Adipocyte (in vitro differentiated cells): ENCODE results near the gene ME3.
A peak's percentile ranks its signal among the peaks of the same experiment; 100 is the strongest.

Experiments used
- DNase-seq: peaks from one replicate; pipeline ENCODE4 v3.0.0-alpha.2; 2015; ENCODE audit warnings: low read depth
- H3K27me3 ChIP-seq: replicated peaks from 2 replicates; pipeline ENCODE4 v1.7.0; 2013; ENCODE audit warnings: mild to moderate bottlenecking, low read length, moderate library complexity; ENCODE audit not compliant: control insufficient read depth, insufficient read depth
- H3K36me3 ChIP-seq: 2 replicates; pipeline ENCODE4 v1.7.0; 2013; ENCODE audit warnings: low read length, mild to moderate bottlenecking, moderate library complexity; ENCODE audit not compliant: control insufficient read depth, insufficient read depth, severe bottlenecking
- H3K4me1 ChIP-seq: 2 replicates; pipeline ENCODE4 v1.7.0; 2013; ENCODE audit warnings: mild to moderate bottlenecking, low read length, moderate library complexity; ENCODE audit not compliant: control insufficient read depth, insufficient read depth
- H3K4me3 ChIP-seq: 2 replicates; pipeline ENCODE4 v1.7.0; 2013; ENCODE audit warnings: mild to moderate bottlenecking, low read length, moderate library complexity
- H3K9ac ChIP-seq: 2 replicates; pipeline ENCODE4 v1.7.0; 2013; ENCODE audit warnings: mild to moderate bottlenecking, low read length, moderate library complexity
- H3K9me3 ChIP-seq: 2 replicates; pipeline ENCODE4 v1.7.0; 2013; ENCODE audit warnings: mild to moderate bottlenecking, low read length, moderate library complexity; ENCODE audit not compliant: control insufficient read depth

Gene ME3

GRCh38 chr11:86673872-86674750, 1.7 kb upstream of the ME3 start:
- H3K4me3 ChIP-seq, result no peak overlapping the region
- H3K36me3 ChIP-seq, result peaks cover 2% of the 10 kb centered on the region
- H3K27me3 ChIP-seq, result no peaks in the 10 kb centered on the region
- no peak overlapping the region for H3K9ac ChIP-seq
- no peaks in the 10 kb centered on the region for H3K9me3 ChIP-seq
- no peak for DNase-seq
- H3K4me1 ChIP-seq, result peaks cover 33% of the 10 kb centered on the region

- Histone ChIP-seq H3K36me3 (peaks cover 8% of the 10 kb centered on the region), H3K9me3 (no peaks in the 10 kb centered on the region), H3K4me3 (peak overlapping the region; percentile 90), H3K4me1 (peaks cover 33% of the 10 kb centered on the region), H3K9ac (peak overlapping the region; percentile 92), H3K27me3 (no peaks in the 10 kb centered on the region)
- no peak for DNase-seq
These were observed 833 bp upstream of the ME3 start for GRCh38 chr11:86673055-86673843.

GRCh38 chr11:86671531-86672006, 847 bp downstream of the ME3 start:
- peaks cover 33% of the 10 kb centered on the region for H3K4me1 ChIP-seq
- no peaks in the 10 kb centered on the region for H3K9me3 ChIP-seq
- no peaks in the 10 kb centered on the region for H3K27me3 ChIP-seq
- peak overlapping the region; percentile 92 for H3K9ac ChIP-seq
- H3K4me3 ChIP-seq, result peak overlapping the region; percentile 90
- DNase-seq, result peak; percentile 58
- peaks cover 20% of the 10 kb centered on the region for H3K36me3 ChIP-seq

- Histone ChIP-seq H3K4me1 (peaks cover 33% of the 10 kb centered on the region), H3K36me3 (peaks cover 21% of the 10 kb centered on the region), H3K9me3 (no peaks in the 10 kb centered on the region), H3K9ac (peak overlapping the region; percentile 92), H3K4me3 (peak overlapping the region; percentile 90), H3K27me3 (no peaks in the 10 kb centered on the region)
- peak; percentile 14 for DNase-seq
These were observed 1.5 kb downstream of the ME3 start for GRCh38 chr11:86670911-86671310.

- peak; percentile 46 for DNase-seq
- Histone ChIP-seq H3K36me3 (peaks cover 26% of the 10 kb centered on the region), H3K9ac (peak overlapping the region; percentile 92), H3K4me3 (peak overlapping the region; percentile 90), H3K4me1 (peaks cover 33% of the 10 kb centered on the region), H3K9me3 (no peaks in the 10 kb centered on the region), H3K27me3 (no peaks in the 10 kb centered on the region)
These were observed 2.2 kb downstream of the ME3 start for GRCh38 chr11:86670181-86670580.

GRCh38 chr11:86669424-86669823, 3.0 kb downstream of the ME3 start:
- H3K9ac ChIP-seq, result no peak overlapping the region
- peaks cover 33% of the 10 kb centered on the region for H3K36me3 ChIP-seq
- no peaks in the 10 kb centered on the region for H3K9me3 ChIP-seq
- no peaks in the 10 kb centered on the region for H3K27me3 ChIP-seq
- H3K4me3 ChIP-seq, result peak overlapping the region; percentile 90
- H3K4me1 ChIP-seq, result peaks cover 33% of the 10 kb centered on the region
- DNase-seq, result no peak

- Histone ChIP-seq H3K36me3 (peaks cover 37% of the 10 kb centered on the region), H3K27me3 (no peaks in the 10 kb centered on the region), H3K9me3 (no peaks in the 10 kb centered on the region), H3K4me1 (peaks cover 33% of the 10 kb centered on the region), H3K9ac (no peak overlapping the region), H3K4me3 (no peak overlapping the region)
- no peak for DNase-seq
These were observed 3.5 kb downstream of the ME3 start for GRCh38 chr11:86668929-86669328.

GRCh38 chr11:86666193-86666592, 6.2 kb downstream of the ME3 start:
- no peak overlapping the region for H3K4me3 ChIP-seq
- H3K4me1 ChIP-seq, result peaks cover 31% of the 10 kb centered on the region
- no peaks in the 10 kb centered on the region for H3K27me3 ChIP-seq
- no peak overlapping the region for H3K9ac ChIP-seq
- no peaks in the 10 kb centered on the region for H3K9me3 ChIP-seq
- no peak for DNase-seq
- H3K36me3 ChIP-seq, result peaks cover 41% of the 10 kb centered on the region

GRCh38 chr11:86664930-86665329, 7.5 kb downstream of the ME3 start:
- Histone ChIP-seq H3K27me3 (no peaks in the 10 kb centered on the region), H3K36me3 (peaks cover 41% of the 10 kb centered on the region), H3K4me3 (no peak overlapping the region), H3K4me1 (peaks cover 30% of the 10 kb centered on the region), H3K9me3 (no peaks in the 10 kb centered on the region), H3K9ac (no peak overlapping the region)
- DNase-seq, result no peak

- H3K27me3 ChIP-seq, result no peaks in the 10 kb centered on the region
- no peak for DNase-seq
- no peak overlapping the region for H3K9ac ChIP-seq
- H3K4me3 ChIP-seq, result no peak overlapping the region
- H3K9me3 ChIP-seq, result no peaks in the 10 kb centered on the region
- H3K4me1 ChIP-seq, result peaks cover 28% of the 10 kb centered on the region
- H3K36me3 ChIP-seq, result peaks cover 36% of the 10 kb centered on the region
These were observed 8.7 kb downstream of the ME3 start for GRCh38 chr11:86663761-86664160.

GRCh38 chr11:86663291-86663690, 9.1 kb downstream of the ME3 start:
- Histone ChIP-seq H3K9me3 (no peaks in the 10 kb centered on the region), H3K27me3 (no peaks in the 10 kb centered on the region), H3K4me3 (no peak overlapping the region), H3K9ac (no peak overlapping the region), H3K4me1 (peaks cover 28% of the 10 kb centered on the region), H3K36me3 (peaks cover 34% of the 10 kb centered on the region)
- no peak for DNase-seq
